HG03439 (cell line): ENCODE data around the gene CDIPT.
"Not testable (repeated sequence)": the region's sequence is repeated elsewhere in the genome, so short reads cannot be mapped to it uniquely, and the experiment has no call there.

Source experiments
- ATAC-seq: cut with Tn5 transposase; IDR thresholded peaks from one replicate; pipeline ENCODE4 v1.9.1; 2021; ENCODE audit warnings: mild to moderate bottlenecking, moderate library complexity; ENCODE audit not compliant: unreplicated experiment

The CDIPT gene

GRCh38 chr16:29833219-29833618 lies 29.8 kb downstream of the CDIPT start:
- ATAC-seq = not testable (repeated sequence)

GRCh38 chr16:29831490-29831889 lies 31.5 kb downstream of the CDIPT start:
- no peak for ATAC-seq

GRCh38 chr16:29830774-29831173 lies 32.3 kb downstream of the CDIPT start:
- no peak for ATAC-seq

- no peak for ATAC-seq
Observed at GRCh38 chr16:29826342-29826695, 36.7 kb downstream of the CDIPT start.

- no peak for ATAC-seq
Observed at GRCh38 chr16:29825145-29826044, 37.6 kb downstream of the CDIPT start.

- ATAC-seq = no peak
Observed at GRCh38 chr16:29824589-29825144, 38.4 kb downstream of the CDIPT start.

- ATAC-seq = no peak
Observed at GRCh38 chr16:29821643-29822115, 41.3 kb downstream of the CDIPT start.

GRCh38 chr16:29820730-29821642 lies 42.0 kb downstream of the CDIPT start:
- ATAC-seq = peak; percentile 34

GRCh38 chr16:29820271-29820701 lies 42.7 kb downstream of the CDIPT start, which contains the start of gene MVP:
MVP (plus strand) TSS chr16:29820462; CDS start chr16:29830550, 10,088 bp downstream.
- no peak for ATAC-seq

GRCh38 chr16:29819506-29819905 lies 43.5 kb downstream of the CDIPT start:
- no peak for ATAC-seq

- ATAC-seq = no peak
Observed at GRCh38 chr16:29818082-29818481, 44.9 kb downstream of the CDIPT start.

GRCh38 chr16:29816694-29817441 lies 46.2 kb downstream of the CDIPT start:
- ATAC-seq = peak; percentile 11

GRCh38 chr16:29815793-29816693 lies 47.0 kb downstream of the CDIPT start, which contains the start of gene PAGR1:
PAGR1 (plus strand) TSS chr16:29816152; CDS start chr16:29816526, 374 bp downstream.
- ATAC-seq = peak; percentile 63

- no peak for ATAC-seq
Observed at GRCh38 chr16:29815032-29815721, 47.8 kb downstream of the CDIPT start.

- ATAC-seq = no peak
Observed at GRCh38 chr16:29814592-29814991, 48.4 kb downstream of the CDIPT start.

GRCh38 chr16:29813644-29814562 lies 49.1 kb downstream of the CDIPT start:
- no peak for ATAC-seq
